ENCODE results near the gene TIGD4. TPM values are rescaled to one million over a fixed set of nuclear protein-coding genes. Genes with fewer than 3 reads are reported as not detected.

The TIGD4 gene
- total RNA-seq, 1 experiment from 2014 or later = under 0.01 TPM

GRCh38 chr4:152719801-152720556, 59.6 kb downstream of the TIGD4 start:
- no peak for DNase-seq (ENCODE audit: low read depth)

Other genes starting within 250 kb of the TIGD4 start
- 19.9 and 24.3 TPM in 2 replicates for gene FBXW7, start 243.6 kb downstream of the TIGD4 start, total RNA-seq (2014; rRNA removed; shearing (Covaris generic))
- 0.59 and 0.60 TPM in 2 replicates for gene TMEM154, start 99.7 kb downstream of the TIGD4 start, total RNA-seq (2014; rRNA removed; shearing (Covaris generic))
- 39.7 and 52.7 TPM in 2 replicates for gene ARFIP1, start 224 bp upstream of the TIGD4 start, total RNA-seq (2014; rRNA removed; shearing (Covaris generic))
- 0.36 and 0.49 TPM in 2 replicates for gene FHDC1, start 156.6 kb upstream of the TIGD4 start, total RNA-seq (2014; rRNA removed; shearing (Covaris generic))

Measured in RPMI7951 (cell line).